Measurements from ENCODE around the gene NCOA3.

GRCh38 chr20:47654370-47654769 is 152.7 kb downstream of the NCOA3 start:
- no peak for TF ChIP-seq LEF1 (IDR thresholded peaks at IDR 0.05; ENCODE audit: borderline replicate concordance)
- no peak for TF ChIP-seq NFRKB (IDR thresholded peaks at IDR 0.05)
- TF ChIP-seq SUZ12 (IDR thresholded peaks at IDR 0.05): no peak
- TF ChIP-seq PKNOX1 (IDR thresholded peaks at IDR 0.05): no peak
- no peak for TF ChIP-seq HDGF (IDR thresholded peaks at IDR 0.05; ENCODE audit: borderline replicate concordance)
- TF ChIP-seq FOXK2 (IDR thresholded peaks at IDR 0.05): no peak
- no peak for TF ChIP-seq FOXM1 (IDR thresholded peaks at IDR 0.05; ENCODE audit: borderline replicate concordance)
- TF ChIP-seq ELF4 (IDR thresholded peaks at IDR 0.05): no peak
- TF ChIP-seq BHLHE40 (IDR thresholded peaks at IDR 0.05; ENCODE audit: borderline replicate concordance): no peak
- no peak for TF ChIP-seq FOXA1 (IDR thresholded peaks at IDR 0.05)
- TF ChIP-seq TARDBP (IDR thresholded peaks at IDR 0.05): no peak
- no peak for TF ChIP-seq ARNT (IDR thresholded peaks at IDR 0.05)
- TF ChIP-seq L3MBTL2 (conservative IDR thresholded peaks at IDR 0.05): no peak
- no peak for TF ChIP-seq ZNF384 (IDR thresholded peaks at IDR 0.05)
